GM18508 (cell line): ENCODE results near the gene QSOX2.

Source experiments
- ATAC-seq: cut with Tn5 transposase; IDR thresholded peaks from one replicate; pipeline ENCODE4 v1.9.1; 2021; ENCODE audit warnings: moderate number of reproducible peaks; ENCODE audit not compliant: insufficient read depth, unreplicated experiment

QSOX2 gene

DNA sequence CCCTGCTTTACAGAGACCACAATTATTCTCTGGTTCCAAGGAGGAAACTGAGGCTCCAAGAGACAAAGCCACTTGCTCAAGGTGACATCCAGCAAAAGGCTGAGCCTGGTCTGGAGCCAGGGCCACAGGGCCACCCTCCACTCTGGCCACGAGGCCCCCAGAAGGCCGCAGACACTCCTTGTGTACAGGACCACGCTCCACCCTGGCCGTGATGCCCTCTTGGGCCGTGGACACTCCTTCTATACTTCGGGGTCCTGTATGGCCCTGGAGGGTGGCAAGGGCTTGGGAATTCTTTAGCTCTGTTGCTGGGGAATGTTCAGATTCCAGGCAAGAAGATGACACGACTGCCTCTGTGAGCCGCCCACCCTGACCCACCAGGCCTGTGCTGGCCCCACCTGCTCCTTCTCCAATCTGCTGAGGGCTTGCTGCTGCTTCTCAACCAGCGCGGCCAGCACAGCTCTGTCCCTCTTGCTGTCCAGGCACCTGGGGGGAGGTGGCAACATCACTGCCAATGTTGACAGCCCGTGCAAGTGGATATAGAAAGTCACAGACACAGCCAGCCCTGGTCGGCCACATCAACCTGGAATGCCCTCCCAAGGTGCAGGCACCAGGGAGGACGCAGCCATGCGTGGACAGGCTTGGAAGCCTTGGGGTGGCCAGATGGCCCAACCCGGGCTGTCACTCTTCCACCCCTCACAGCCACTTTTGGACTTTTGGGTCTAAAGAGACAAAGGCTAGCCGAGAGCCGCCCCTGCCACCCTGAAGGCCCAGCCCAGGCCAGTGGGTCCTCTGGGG is 20.1 kb upstream of the QSOX2 start:
- ATAC-seq, result no peak

DNA sequence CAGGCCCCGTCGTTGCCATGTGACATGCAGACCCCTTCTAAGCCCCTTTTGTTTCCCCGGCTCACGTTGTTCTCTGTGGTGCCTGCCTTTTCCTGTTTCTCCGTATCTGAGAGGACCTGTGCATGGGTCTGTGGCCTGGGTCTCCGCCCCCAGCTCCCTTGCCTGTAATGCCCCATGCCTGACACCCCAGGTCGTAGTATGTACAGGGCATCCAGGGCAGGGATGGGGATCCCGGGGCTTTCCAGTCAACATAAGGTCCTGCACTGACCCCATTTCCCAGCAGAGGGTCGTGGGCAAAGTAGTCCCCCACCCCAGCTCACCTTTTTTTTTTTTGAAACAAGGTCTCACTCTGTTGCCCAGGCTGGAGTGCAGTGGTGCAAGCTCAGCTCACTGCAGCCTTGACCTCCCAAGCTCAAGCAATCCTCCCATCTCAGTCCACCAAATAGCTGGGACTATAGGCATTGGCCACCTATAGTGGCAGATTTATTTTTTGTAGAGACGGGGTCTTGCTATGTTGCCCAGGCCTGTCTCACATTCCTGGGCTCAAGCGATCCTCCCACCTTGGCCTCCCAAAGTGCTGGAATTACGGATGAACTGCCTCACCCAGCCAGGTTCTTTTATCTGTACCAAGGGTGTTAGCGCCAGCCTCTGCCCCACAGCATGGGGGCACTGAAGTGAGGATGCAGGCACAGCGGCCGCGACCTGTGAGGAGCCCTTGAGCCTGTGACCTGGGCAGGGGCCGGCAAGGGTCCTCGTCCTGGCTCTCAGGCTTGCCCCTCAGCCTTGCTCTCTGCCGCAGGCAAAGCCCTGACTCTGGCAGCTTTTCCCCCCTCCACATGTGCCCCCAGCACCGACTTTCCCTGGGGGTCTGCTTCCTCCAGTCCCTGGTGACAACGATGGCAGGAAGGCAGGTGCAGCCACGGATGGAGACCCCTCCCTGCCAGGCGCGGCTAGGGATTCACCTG is 19.1 kb upstream of the QSOX2 start:
- ATAC-seq, result no peak

GRCh38 chr9:136264031-136264430 is 18.4 kb upstream of the QSOX2 start:
- ATAC-seq, result no peak

GRCh38 chr9:136262671-136263178 is 17.1 kb upstream of the QSOX2 start:
- no peak for ATAC-seq

DNA sequence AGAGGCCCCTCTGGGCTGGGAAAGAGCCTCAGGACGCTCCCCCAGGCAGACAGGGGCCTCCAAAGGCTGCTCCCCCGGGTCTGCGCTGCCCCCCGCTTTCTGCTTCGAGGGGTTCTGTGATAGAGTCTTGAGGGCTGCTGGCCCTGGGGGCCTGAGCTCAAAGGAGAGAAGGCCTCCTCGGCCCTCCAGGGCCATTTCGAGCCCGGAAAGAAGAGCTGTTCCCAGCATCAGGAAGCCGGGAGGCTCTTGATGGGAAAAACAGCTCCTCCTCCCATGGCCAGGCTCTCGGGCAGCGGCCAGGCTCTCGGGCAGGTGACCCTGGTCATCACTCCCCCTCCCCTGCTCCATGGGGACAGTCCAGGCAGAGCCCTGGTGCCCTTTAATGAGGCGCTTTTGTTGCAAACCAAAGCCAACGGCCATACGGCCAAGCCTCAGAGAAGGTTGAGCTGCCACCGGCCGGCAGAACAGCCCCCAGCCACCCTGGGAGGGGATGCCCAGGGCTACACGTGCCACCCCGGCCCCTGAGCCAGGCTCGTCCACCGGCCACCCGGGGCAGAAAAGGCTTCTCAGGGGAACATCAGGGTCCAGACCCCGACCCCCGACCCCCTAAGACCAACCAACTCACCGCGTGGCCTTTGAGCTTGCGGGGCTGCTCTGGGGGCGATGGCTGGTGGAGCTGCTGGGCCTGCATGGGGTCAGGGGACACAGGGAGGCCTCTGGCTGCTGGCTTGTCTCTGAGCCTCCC is 16.2 kb upstream of the QSOX2 start:
- ATAC-seq, result no peak

DNA sequence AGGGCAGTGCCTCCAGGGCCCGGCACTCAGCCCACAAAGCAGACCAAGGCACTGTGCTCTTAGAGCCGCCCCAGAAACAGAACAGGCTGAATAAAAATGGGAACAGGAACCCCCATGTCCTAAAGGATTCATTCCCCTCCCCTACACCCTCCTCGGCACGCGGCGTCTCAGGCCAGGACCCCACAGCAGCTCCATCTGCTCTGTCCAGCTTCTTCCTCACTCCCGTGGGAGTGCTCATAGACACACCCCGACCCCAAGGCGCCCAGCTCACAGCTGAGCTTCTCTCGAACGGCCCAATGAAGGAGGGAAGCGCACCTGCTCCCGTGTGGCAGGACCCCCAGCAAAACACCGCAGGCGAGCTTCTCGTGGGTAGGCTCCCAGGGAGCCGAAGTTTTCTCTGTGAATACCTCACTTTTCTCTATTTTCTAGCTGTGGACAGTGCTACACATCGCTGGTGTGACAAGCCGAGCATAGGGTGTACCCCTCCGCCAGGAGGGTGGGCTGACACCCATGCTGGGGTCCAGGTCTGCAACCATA is 15.4 kb upstream of the QSOX2 start:
- ATAC-seq, result no peak

DNA sequence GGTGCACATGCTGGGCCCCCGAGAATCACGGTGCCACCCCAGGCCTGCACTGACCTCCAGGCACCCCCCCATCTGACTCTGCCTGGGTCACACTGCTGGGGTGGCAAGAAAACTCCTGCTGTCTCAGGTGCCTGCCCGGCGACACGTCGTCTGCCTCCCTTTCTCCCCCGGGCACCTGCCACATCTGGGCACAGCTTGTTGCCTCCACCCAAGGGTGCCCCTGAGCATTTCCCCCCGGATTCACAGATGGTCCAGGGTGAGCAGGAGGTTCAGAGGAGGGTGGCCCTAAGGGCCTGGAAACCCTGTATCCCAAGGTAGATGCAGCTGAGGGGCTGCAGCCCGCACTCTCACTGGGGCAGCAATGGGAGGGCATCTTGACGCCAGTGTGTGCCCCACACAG is 14.9 kb upstream of the QSOX2 start:
- no peak for ATAC-seq

DNA sequence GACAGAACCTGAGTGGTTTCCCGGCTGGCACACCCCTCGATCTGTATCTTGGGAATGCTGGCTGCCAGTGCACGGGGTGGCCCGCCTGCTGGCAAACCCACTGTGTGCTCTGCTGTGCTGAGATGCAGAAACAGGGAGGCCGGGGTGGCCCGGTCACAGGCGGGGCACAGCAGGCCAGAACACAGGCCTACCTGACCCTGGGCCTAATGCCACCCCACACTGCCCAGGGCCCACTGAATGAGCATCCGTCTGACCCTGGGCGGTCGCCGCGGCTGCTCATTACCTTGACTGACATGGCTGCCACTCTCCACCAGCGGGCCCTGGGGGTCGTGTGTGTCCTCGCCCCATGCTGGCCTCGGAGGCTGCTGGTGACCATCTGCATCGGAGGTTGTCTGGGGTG is 14.2 kb upstream of the QSOX2 start:
- no peak for ATAC-seq

DNA sequence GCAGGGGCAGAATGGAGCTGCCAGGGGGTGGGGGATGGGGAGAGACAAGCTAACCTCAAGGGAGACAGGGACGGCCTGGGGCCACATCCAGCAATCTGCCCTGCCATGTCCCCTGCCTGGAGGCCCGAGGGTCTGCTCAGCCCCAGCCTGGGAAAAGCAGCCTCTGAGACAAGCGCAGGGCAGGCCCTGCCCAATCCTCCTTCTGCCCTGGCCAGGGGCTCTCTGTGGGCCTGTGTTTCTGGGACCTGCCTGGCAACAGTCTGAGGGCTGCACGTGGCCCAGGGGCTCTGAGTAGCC is 13.9 kb upstream of the QSOX2 start:
- no peak for ATAC-seq

- ATAC-seq, result no peak
These were observed 13.3 kb upstream of the QSOX2 start for GRCh38 chr9:136258786-136259516.

GRCh38 chr9:136258299-136258625 is 12.7 kb upstream of the QSOX2 start:
- no peak for ATAC-seq

DNA sequence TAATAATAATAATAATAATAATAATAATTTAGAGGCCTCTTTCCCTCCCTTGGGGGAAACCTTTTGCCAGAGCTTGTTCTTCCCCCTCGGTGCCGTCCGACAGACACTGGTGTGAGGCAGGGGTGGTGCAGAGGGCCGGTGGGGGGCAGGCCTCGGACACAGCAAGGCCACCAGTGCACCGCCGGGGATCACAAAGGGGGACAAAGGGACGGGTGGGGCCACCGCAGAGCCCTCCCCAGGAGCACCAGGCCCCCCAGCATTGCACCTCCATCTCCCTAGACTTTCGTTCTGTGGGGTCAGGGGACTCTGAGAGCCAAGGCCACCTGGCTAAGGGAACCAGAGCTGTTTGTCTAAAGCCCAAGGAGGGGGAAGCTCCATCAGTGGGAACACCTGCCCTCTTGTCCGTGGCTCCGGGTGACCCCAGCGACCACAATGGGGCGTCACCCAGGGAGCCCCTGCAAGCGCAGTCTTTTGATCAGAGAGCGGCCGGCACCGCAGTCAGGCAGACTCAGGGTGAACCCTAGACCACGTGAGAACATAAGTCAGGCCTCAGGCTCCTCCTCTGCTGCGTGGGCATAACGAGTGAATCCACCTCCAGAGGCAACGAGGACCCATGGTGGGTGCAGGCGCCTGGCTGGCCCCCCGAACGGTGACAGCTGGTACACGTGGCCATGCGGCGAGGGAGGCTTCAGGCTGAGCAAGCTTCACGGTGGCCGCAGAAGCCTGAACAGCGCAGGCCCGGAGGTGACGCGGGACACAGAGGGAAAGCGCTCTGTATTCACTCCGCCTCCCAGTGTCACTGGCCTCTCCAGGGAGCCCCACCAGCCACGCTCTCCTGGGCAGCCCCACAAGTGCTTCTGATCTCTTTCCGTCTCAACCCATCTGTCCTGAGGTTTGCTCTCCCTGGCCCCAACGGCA is 12.0 kb upstream of the QSOX2 start:
- no peak for ATAC-seq

- no peak for ATAC-seq
These were observed 10.6 kb upstream of the QSOX2 start for GRCh38 chr9:136255896-136256890.

- no peak for ATAC-seq
These were observed 9.5 kb upstream of the QSOX2 start for GRCh38 chr9:136255166-136255538.

DNA sequence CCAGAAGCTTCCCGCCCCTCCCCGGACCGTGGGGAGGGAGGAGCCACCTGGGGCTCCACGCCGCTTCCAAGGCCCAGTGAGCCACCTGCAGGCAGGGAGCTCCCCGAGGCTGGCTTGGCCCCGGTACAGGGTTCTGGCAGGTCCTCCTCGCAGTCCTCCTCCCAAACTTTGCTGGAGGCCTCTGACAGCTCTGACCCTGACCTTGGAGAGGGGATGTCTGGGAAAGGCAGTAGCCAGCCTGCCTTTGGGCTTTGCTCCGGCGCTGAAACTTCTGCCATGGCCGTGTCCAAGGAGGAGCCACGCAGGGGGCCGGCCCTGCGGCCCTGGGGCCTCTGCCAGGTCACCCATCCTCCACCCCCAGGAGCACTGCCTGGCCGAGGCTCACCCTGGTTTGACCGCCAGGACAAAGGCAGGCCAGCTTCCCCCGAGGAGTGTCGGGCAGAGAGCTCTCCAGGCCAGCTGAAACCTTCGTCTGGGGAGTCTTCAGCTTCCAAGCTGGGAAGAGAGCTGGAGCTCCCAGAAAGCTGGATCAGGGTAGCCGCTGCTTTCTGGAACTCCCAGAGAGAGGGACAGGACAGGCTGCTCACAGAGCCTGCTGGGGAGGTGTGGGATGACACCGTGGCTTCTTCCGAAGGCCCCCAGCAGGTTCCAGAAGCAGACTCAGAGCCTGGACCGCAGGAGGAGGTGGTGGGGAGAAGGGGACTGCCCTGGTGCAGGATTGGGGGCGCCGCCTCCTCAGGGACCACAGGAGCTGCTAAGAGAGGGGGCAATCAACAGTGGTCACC is 9.0 kb upstream of the QSOX2 start:
- ATAC-seq, result no peak

DNA sequence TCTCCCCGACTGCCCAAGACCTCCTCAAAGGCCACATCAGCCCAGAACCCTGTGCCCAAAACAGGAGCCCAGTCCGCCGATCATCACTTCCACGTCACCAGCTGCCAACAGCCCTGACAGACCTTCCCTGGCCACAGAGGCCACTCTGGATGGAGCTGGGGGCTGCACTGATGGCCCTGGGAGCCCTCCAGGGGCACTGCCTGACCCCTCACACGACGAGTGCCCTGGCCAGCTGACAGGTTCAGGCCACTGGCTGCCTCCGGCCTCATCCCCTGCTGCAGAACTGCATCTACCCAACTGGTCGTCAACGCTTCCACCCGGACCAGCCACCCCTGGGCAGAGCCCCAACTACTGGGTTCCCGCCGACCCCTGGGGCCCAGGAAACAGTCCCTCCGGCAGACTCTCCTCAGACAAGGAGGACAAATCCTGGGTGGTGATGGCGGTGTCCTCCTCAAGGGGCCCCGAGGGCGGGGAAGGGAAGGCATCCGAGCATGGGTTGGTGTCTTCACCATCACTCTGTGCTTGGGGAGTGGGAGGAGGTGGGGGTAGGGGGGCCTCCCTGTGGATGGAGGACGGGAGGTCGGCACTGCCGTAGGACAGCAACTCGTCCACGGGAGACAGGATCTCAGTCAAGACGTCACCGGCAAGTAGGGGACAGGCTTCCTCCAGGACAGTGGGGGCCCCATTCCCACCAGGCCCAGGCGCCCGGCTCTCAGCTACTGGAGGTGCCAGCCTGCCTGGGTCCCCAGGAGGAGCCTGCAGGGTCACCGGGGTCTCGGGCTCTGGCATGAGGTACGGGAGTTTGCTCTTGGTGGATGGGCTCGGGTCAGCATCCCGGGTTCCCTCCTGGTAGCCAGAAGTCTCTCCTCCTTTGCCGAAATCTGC is 7.9 kb upstream of the QSOX2 start:
- no peak for ATAC-seq
